ENCODE results near the gene HOXC9.

GRCh38 chr12:54032086-54032619 lies 32.2 kb downstream of the HOXC9 start:
- TF ChIP-seq, protein P1, sequence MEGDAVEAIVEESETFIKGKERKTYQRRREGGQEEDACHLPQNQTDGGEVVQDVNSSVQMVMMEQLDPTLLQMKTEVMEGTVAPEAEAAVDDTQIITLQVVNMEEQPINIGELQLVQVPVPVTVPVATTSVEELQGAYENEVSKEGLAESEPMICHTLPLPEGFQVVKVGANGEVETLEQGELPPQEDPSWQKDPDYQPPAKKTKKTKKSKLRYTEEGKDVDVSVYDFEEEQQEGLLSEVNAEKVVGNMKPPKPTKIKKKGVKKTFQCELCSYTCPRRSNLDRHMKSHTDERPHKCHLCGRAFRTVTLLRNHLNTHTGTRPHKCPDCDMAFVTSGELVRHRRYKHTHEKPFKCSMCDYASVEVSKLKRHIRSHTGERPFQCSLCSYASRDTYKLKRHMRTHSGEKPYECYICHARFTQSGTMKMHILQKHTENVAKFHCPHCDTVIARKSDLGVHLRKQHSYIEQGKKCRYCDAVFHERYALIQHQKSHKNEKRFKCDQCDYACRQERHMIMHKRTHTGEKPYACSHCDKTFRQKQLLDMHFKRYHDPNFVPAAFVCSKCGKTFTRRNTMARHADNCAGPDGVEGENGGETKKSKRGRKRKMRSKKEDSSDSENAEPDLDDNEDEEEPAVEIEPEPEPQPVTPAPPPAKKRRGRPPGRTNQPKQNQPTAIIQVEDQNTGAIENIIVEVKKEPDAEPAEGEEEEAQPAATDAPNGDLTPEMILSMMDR (IDR thresholded peaks at IDR 0.05; ENCODE audit: control extremely low read depth in 1 of 3, insufficient read depth in 1 of 3, low read depth in 1 of 3, low read length in 3 of 3), result no peak
- TF ChIP-seq, protein P2, sequence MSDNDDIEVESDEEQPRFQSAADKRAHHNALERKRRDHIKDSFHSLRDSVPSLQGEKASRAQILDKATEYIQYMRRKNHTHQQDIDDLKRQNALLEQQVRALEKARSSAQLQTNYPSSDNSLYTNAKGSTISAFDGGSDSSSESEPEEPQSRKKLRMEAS (IDR thresholded peaks at IDR 0.05), result no peak
- no peak for TF ChIP-seq SUZ12 (IDR thresholded peaks at IDR 0.05; ENCODE audit: low read length)
- TF ChIP-seq BRCA1 (IDR thresholded peaks at IDR 0.05; ENCODE audit: low read depth, low read length), result no peak
- TF ChIP-seq POLR2AphosphoS5 (IDR thresholded peaks at IDR 0.05; ENCODE audit: low read depth, low read length), result no peak
- TF ChIP-seq, protein P3, sequence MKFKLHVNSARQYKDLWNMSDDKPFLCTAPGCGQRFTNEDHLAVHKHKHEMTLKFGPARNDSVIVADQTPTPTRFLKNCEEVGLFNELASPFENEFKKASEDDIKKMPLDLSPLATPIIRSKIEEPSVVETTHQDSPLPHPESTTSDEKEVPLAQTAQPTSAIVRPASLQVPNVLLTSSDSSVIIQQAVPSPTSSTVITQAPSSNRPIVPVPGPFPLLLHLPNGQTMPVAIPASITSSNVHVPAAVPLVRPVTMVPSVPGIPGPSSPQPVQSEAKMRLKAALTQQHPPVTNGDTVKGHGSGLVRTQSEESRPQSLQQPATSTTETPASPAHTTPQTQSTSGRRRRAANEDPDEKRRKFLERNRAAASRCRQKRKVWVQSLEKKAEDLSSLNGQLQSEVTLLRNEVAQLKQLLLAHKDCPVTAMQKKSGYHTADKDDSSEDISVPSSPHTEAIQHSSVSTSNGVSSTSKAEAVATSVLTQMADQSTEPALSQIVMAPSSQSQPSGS (IDR thresholded peaks at IDR 0.05; ENCODE audit: low read length), result no peak
